Calu3 (cell line): ENCODE results near the gene HSD17B2. TPM values are rescaled to one million over a fixed set of nuclear protein-coding genes. Genes with fewer than 3 reads are reported as not detected.

ENCODE experiments used
- BruUV-seq: library from RNA; stranded (reverse); fragments of 400-500 nt; replicated peaks from 2 replicates; lab custom pipeline; 2021; lab: Mats Ljungman, UMichigan
- CTCF ChIA-PET: fragments of 300-600 bp; sonication (Branson Sonifier 250); formaldehyde crosslinking; loops from one replicate; lab custom pipeline; 2022; ENCODE audit warnings: antibody characterized with exemption; lab: Charles Lee
- DNase-seq: peaks from one replicate; pipeline ENCODE4 v3.0.0; 2022
- H3K27ac Mint-ChIP-seq: one replicate; pipeline ENCODE4 v1.8.0; 2022; ENCODE audit warnings: mixed read lengths; ENCODE audit not compliant: unreplicated experiment
- H3K27me3 Mint-ChIP-seq: one replicate; pipeline ENCODE4 v1.8.0; 2022; ENCODE audit warnings: mixed read lengths; ENCODE audit not compliant: unreplicated experiment
- H3K36me3 Mint-ChIP-seq: one replicate; pipeline ENCODE4 v1.8.0; 2022; ENCODE audit warnings: mild to moderate bottlenecking, moderate library complexity, mixed read lengths; ENCODE audit not compliant: insufficient read depth, unreplicated experiment
- H3K4me1 Mint-ChIP-seq: one replicate; pipeline ENCODE4 v1.8.0; 2022; ENCODE audit warnings: mild to moderate bottlenecking, low read depth, mixed read lengths; ENCODE audit not compliant: unreplicated experiment
- H3K4me3 Mint-ChIP-seq: one replicate; pipeline ENCODE4 v1.8.0; 2022; ENCODE audit warnings: mild to moderate bottlenecking, low read depth, moderate library complexity, mixed read lengths; ENCODE audit not compliant: unreplicated experiment
- H3K9me3 Mint-ChIP-seq: one replicate; pipeline ENCODE4 v1.8.0; 2022; ENCODE audit warnings: low read depth, mixed read lengths; ENCODE audit not compliant: unreplicated experiment
- CTCF ChIP-seq: fragments of 200-600 bp; IDR thresholded peaks from one replicate; pipeline ENCODE4 v1.8.0; 2022; ENCODE audit warnings: antibody characterized with exemption; ENCODE audit not compliant: unreplicated experiment
- intact Hi-C: fragments of 100-400 bp; cut with micrococcal nuclease; formaldehyde crosslinking; loops from one replicate; pipeline ENCODE4 v1.10.0; 2022; ENCODE audit not compliant: unreplicated experiment
- total RNA-seq: library from RNA; stranded (reverse); gene quantifications from 2 replicates; pipeline ENCODE4 v1.2.3, GENCODE V29; 2022

The HSD17B2 gene
- total RNA-seq, 1 experiment from 2014 or later, result 16.2 TPM

DNA sequence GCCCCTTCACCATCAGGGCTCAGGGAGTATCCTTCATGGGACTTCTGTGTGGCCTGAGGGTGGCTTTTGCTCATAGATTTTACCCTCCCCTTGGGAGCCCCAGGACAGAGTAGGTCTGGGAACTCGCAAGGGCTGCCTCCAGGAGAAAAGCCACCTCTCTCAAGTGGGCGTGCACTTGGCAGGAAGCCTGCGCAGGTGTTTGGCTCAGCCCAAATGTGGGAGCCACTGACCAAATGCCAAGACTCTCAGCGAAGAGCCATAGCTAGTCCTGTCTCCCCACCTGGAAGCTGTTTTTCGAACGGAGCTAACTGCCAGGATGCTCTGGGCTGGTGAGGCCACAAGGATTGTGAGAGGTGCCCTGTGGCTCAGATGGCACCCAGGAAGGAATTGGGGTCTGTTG, 2.0 kb upstream of the HSD17B2 start:
- H3K4me1 Mint-ChIP-seq, result peaks cover 45% of the 10 kb centered on the region
- CTCF ChIA-PET, result interaction anchor here (1.2 to 1.9 kb wide), 2 partner anchors 16 to 197 kb away, joined by 5 to 12 read pairs; no protein-coding TSS in a partner anchor
- no peaks in the 10 kb centered on the region for H3K9me3 Mint-ChIP-seq
- no peak overlapping the region for H3K27ac Mint-ChIP-seq
- DNase-seq, result peak; percentile 39
- TF ChIP-seq CTCF, result no peak
- BruUV-seq, result no TSS peak
- intact Hi-C loops, result loop anchor here (5.0 kb wide), 1 partner anchor 36 kb away; no protein-coding TSS in a partner anchor
- H3K4me3 Mint-ChIP-seq, result no peak overlapping the region
- peaks cover 16% of the 10 kb centered on the region for H3K36me3 Mint-ChIP-seq
- H3K27me3 Mint-ChIP-seq, result no peaks in the 10 kb centered on the region

DNA sequence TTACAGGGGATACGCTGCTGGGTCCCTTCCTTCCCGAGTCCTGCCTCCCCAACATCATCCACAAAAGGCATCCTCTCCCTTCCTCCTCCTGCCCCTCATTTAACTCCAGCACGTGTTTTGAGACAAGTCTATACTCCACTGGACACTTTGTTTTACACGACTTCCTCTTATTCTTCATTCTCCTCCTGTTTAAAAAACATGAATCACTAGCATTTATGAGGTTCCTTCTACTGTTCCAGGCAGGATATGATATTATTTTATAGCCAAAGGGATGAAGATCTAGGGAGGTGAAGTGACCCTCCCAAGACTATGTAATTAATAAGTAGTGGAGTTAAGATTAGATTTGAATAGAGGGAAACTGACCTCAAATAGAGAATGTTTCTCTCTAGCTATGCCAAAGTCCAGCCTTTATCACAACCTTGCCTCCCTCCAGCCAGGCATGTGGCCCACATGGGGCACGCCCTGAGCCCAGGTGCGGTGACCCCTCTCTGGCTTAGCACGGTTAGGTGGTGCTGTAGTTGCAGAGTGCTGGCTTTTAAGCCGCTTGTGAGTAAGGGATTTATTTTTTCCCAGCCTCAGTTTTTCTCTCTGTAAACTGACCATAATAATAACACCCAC, 1.3 kb upstream of the HSD17B2 start:
- peaks cover 45% of the 10 kb centered on the region for H3K4me1 Mint-ChIP-seq
- intact Hi-C loops, result loop anchor here (2.0 to 5.0 kb wide), 2 partner anchors 17 to 36 kb away; no protein-coding TSS in a partner anchor
- CTCF ChIA-PET, result interaction anchor here (1.2 to 2.6 kb wide), 2 partner anchors 15 to 196 kb away, joined by 5 to 12 read pairs; no protein-coding TSS in a partner anchor
- TF ChIP-seq CTCF, result no peak
- H3K4me3 Mint-ChIP-seq, result no peak overlapping the region
- peak overlapping the region; percentile 15 for H3K27ac Mint-ChIP-seq
- no TSS peak for BruUV-seq
- peaks cover 16% of the 10 kb centered on the region for H3K36me3 Mint-ChIP-seq
- H3K9me3 Mint-ChIP-seq, result no peaks in the 10 kb centered on the region
- peaks cover 6% of the 10 kb centered on the region for H3K27me3 Mint-ChIP-seq
- no peak for DNase-seq

DNA sequence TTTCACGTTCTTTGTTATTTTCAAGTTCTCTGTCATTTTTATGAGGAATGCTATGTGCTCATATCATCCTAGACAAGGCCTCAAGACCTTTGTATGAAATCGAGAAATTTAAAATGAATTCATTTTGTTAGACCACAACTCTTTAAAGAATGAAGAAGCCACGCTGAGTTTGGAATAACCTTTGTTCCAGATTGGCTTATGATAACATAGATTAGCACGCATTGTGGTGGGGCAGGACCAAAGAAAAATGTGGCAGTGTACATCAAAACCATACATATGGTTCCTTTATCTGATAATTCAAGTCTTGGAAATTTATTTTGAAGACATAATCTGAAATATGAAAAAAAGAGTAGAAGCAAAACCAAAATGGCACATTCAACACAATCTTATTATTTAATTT, 2.2 kb downstream of the HSD17B2 start:
- BruUV-seq, result no TSS peak
- no peak for TF ChIP-seq CTCF
- Mint-ChIP-seq H3K27me3 (peaks cover 10% of the 10 kb centered on the region), H3K9me3 (no peaks in the 10 kb centered on the region), H3K4me3 (peak overlapping the region; percentile 55), H3K4me1 (peaks cover 39% of the 10 kb centered on the region), H3K36me3 (peaks cover 16% of the 10 kb centered on the region), H3K27ac (no peak overlapping the region)
- CTCF ChIA-PET, result interaction anchor here (0.6 to 1.1 kb wide), 3 partner anchors 11 to 1807 kb away, joined by 3 to 4 read pairs (median 4); no protein-coding TSS in a partner anchor
- no peak for DNase-seq
- intact Hi-C loops, result no loop called here

- Mint-ChIP-seq H3K27me3 (peaks cover 10% of the 10 kb centered on the region), H3K4me1 (peaks cover 35% of the 10 kb centered on the region), H3K9me3 (no peaks in the 10 kb centered on the region), H3K4me3 (no peak overlapping the region), H3K36me3 (peaks cover 16% of the 10 kb centered on the region), H3K27ac (no peak overlapping the region)
- DNase-seq, result no peak
- no peak for TF ChIP-seq CTCF
- intact Hi-C loops, result no loop called here
- BruUV-seq, result no TSS peak
- CTCF ChIA-PET, result no interaction called here
Measured at GRCh38 chr16:82037666-82038065, 2.6 kb downstream of the HSD17B2 start.
